ENCODE measurements around the gene KRTAP2-2. TPM values are rescaled to one million over a fixed set of nuclear protein-coding genes. Genes with fewer than 3 reads are reported as not detected.

Gene KRTAP2-2
- total and polyA plus RNA-seq, 2 of the 8 experiments (the other 6 are each of a cell fraction or from before 2014, with no cell fraction given), result not detected

- Histone ChIP-seq H3K9ac (replicated peaks in 1 of 4; ENCODE audit: extremely low read depth in 1 of 4, low read depth in 3 of 4, low read length in 3 of 4) (no peak overlapping the region), H3K4me1 (replicated peaks in 1 of 4; ENCODE audit: control insufficient read depth in 3 of 4, insufficient read depth in 4 of 4, low read length in 3 of 4) (peaks cover 0 to 10% (median 6%) of the 10 kb centered on the region in 4 experiments; a peak in 6 of 7 replicates), H3K9me3 (ENCODE audit: insufficient read depth in 2 of 2, low read depth in 1 of 2, low read length in 1 of 2) (no peaks in the 10 kb centered on the region), H3K4me3 (ENCODE audit: extremely low read depth in 1 of 4, insufficient read depth in 2 of 4, low read depth in 3 of 4, low read length in 4 of 4) (no peak overlapping the region), H3K4me2 (ENCODE audit: insufficient read depth in 1 of 2, low read depth in 2 of 2, low read length in 2 of 2) (no peak overlapping the region), H3K27me3 (replicated peaks in 1 of 4; ENCODE audit: control insufficient read depth in 3 of 4, extremely low read depth in 1 of 4, insufficient read depth in 3 of 4, low read length in 3 of 4) (no peaks in the 10 kb centered on the region), H3K4ac (replicated peaks; ENCODE audit: insufficient read length, low read depth, low read length) (no peak overlapping the region), H3K36me3 (ENCODE audit: control insufficient read depth in 2 of 4, insufficient read depth in 4 of 4, low read length in 3 of 4) (no peaks in the 10 kb centered on the region), H2AK5ac (ENCODE audit: low read depth, low read length) (no peak overlapping the region), H4K8ac (ENCODE audit: extremely low read depth, insufficient read depth, low read length) (no peak overlapping the region), H3K79me2 (ENCODE audit: control insufficient read depth in 1 of 2, insufficient read depth in 2 of 2, low read length in 2 of 2) (no peaks in the 10 kb centered on the region), H3K23me2 (ENCODE audit: low read depth, low read length) (no peaks in the 10 kb centered on the region), H2AFZ (ENCODE audit: low read length) (no peak overlapping the region), H4K5ac (ENCODE audit: insufficient read length, low read depth, low read length) (no peak overlapping the region), H2BK12ac (ENCODE audit: low read depth, low read length) (no peak overlapping the region), H2BK15ac (ENCODE audit: low read length) (no peak overlapping the region), H3K14ac (ENCODE audit: insufficient read length) (no peak overlapping the region), H2BK120ac (replicated peaks; ENCODE audit: low read depth, low read length) (no peak overlapping the region), H3K27ac (ENCODE audit: low read depth, low read length) (no peak overlapping the region), H3K18ac (ENCODE audit: extremely low read depth, low read length) (no peak overlapping the region), H4K91ac (replicated peaks; ENCODE audit: insufficient read length, low read length) (no peak overlapping the region), H4K20me1 (replicated peaks in 1 of 2; ENCODE audit: control insufficient read depth in 1 of 2, insufficient read depth in 2 of 2, low read length in 2 of 2) (no peaks in the 10 kb centered on the region), H3K56ac (replicated peaks; ENCODE audit: insufficient read length, low read depth, low read length) (no peak overlapping the region), H2BK5ac (ENCODE audit: low read depth, low read length) (no peak overlapping the region), H3K79me1 (ENCODE audit: low read depth, low read length) (no peaks in the 10 kb centered on the region), H3K23ac (ENCODE audit: insufficient read length) (no peak overlapping the region), H2BK20ac (ENCODE audit: low read length) (no peak overlapping the region)
- CTCF ChIA-PET (ENCODE audit: partially characterized antibody), result interaction anchor here (1.1 kb wide), 1 partner anchor 19 kb away, joined by 5 read pairs; no protein-coding TSS in a partner anchor
- POLR2A ChIA-PET (ENCODE audit: partially characterized antibody), result no interaction called here
- FAIRE-seq (no peak), DNase-seq (ENCODE audit: low read depth in 1 of 2, low spot score in 2 of 2) (no peak)
- WGBS, 2 experiments (ENCODE audit: extremely low coverage in 1 of 2, insufficient coverage in 1 of 2, insufficient read length in 1 of 2, insufficient replicate concordance in 2 of 2, low coverage in 1 of 2, low lambda C conversion rate in 2 of 2, missing lambda C conversion rate in 1 of 2), result 90% methylated on average over 1 of the region's 1 CpG; no CpG with 5 or more reads in 1 of the 2 experiments
- TF ChIP-seq ATF3 (IDR thresholded peaks at IDR 0.05; ENCODE audit: insufficient read depth, low read depth, low read length) (no peak), RBBP5 (IDR thresholded peaks at IDR 0.05; ENCODE audit: borderline replicate concordance, low read depth, low read length) (no peak), RXRA (IDR thresholded peaks at IDR 0.05; ENCODE audit: insufficient read depth, low read depth, low read length) (no peak), CBX5 (IDR thresholded peaks at IDR 0.05; ENCODE audit: low read depth, low read length) (no peak), CHD1 (IDR thresholded peaks at IDR 0.05; ENCODE audit: low read depth, low read length) (no peak), POLR2AphosphoS5 (IDR thresholded peaks at IDR 0.05; ENCODE audit: low read depth, low read length) (no peak), CTCF (IDR thresholded peaks at IDR 0.05; ENCODE audit: control extremely low read depth in 1 of 3, insufficient read depth in 1 of 3, low read depth in 1 of 3, low read length in 3 of 3) (no peak), MAX (IDR thresholded peaks at IDR 0.05) (no peak), CTBP2 (IDR thresholded peaks at IDR 0.05; ENCODE audit: borderline replicate concordance, insufficient read depth, insufficient read length, low read length) (no peak), SAP30 (IDR thresholded peaks at IDR 0.05; ENCODE audit: insufficient read depth, insufficient replicate concordance, low read length) (no peak)
These were observed 45.1 kb downstream of the KRTAP2-2 start for GRCh38 chr17:41009936-41010335.

Measured in H1 (cell line).